ENCODE data around the gene KCNIP1.

DNA sequence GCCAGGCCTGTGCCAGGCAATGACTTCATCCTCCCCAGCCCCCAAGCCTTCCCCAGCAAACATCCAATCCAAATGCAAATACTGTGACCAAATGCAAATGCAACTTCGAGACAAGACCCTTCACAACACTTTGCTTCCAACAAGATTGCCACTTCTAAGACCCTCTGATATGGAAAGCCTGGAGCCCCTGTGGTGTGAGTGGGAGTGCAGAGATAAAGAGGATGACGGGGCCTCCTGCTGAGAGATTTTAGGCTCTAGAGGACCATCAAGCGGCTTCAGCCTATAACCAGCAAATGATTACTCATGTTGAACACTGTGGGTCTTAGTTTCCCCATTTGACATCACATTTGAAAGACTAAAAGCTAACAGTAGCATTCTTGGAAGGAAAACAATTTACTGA is 233.1 kb downstream of the KCNIP1 start:
- TF ChIP-seq, protein P1, sequence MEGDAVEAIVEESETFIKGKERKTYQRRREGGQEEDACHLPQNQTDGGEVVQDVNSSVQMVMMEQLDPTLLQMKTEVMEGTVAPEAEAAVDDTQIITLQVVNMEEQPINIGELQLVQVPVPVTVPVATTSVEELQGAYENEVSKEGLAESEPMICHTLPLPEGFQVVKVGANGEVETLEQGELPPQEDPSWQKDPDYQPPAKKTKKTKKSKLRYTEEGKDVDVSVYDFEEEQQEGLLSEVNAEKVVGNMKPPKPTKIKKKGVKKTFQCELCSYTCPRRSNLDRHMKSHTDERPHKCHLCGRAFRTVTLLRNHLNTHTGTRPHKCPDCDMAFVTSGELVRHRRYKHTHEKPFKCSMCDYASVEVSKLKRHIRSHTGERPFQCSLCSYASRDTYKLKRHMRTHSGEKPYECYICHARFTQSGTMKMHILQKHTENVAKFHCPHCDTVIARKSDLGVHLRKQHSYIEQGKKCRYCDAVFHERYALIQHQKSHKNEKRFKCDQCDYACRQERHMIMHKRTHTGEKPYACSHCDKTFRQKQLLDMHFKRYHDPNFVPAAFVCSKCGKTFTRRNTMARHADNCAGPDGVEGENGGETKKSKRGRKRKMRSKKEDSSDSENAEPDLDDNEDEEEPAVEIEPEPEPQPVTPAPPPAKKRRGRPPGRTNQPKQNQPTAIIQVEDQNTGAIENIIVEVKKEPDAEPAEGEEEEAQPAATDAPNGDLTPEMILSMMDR (IDR thresholded peaks at IDR 0.05; ENCODE audit: insufficient read depth, low read depth, low read length): no peak
- TF ChIP-seq EZH2 (IDR thresholded peaks at IDR 0.05; ENCODE audit: insufficient read depth, low read length): no peak
